VCaP (cell line): ENCODE results near the gene UBAP1L.
"Not testable (repeated sequence)": the region's sequence is repeated elsewhere in the genome, so short reads cannot be mapped to it uniquely, and the experiment has no call there.

ENCODE experiments used
- H3K27ac ChIP-seq: fragments of 450-650 bp; 2 replicates; pipeline ENCODE4 v1.5.1; 2017
- CTCF ChIP-seq: fragments of 450-650 bp; conservative IDR thresholded peaks from 2 replicates; pipeline ENCODE4 v1.5.1; 2017; ENCODE audit warnings: mild to moderate bottlenecking, moderate library complexity

Gene UBAP1L

DNA sequence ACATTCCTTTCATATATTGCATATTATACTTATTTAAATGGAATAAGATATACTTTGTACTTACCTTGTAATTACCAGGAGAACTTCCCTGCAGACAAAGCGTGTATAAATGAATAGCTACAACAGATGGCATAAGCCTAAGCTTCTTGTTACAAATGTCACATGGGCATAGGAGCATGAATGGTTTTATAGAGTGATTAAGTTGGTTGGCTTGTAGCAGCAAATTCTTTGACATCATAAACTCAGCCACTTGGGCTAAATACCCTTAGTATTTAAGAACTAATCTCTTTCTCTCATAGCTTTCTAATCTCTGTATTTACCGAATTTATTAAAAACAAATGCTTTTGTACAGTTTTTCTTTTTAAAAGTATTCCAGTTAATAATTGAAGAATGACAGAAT lies at the start of gene UBAP1L:
Gene UBAP1L, minus strand, starts transcription at position 115 of the 400 bp plus-strand sequence. CDS start 8,985 bp downstream, outside the sequence.
- TF ChIP-seq CTCF: no peak
- no peak within 1 kb of the TSS for H3K27ac ChIP-seq

- H3K27ac ChIP-seq: no peak overlapping the region; the same call in 1 of the 2 replicates
- TF ChIP-seq CTCF: no peak
These were observed 49.1 kb upstream of the UBAP1L start for GRCh38 chr15:65164139-65164538.

DNA sequence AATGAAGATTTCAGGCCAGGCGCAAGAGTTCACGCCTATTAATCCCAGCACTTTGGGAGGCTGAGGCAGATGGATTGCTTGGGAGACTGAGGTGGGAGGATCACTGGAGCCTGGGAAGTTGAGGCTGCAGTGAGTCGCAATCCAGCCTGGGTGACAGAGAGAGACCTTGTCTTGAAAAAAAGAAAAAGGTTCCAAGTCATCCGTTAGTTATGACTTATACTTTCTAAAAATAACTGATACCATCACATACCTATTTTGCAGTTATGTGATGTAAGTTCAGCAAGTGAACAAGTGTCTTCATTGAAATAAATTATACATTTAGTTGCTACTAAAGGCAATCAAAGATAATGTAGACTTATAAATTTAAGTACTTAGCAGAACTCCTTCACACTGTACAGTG lies 48.0 kb upstream of the UBAP1L start:
- no peak overlapping the region for H3K27ac ChIP-seq
- TF ChIP-seq CTCF: no peak

- TF ChIP-seq CTCF: no peak
These were observed 41.7 kb upstream of the UBAP1L start for GRCh38 chr15:65156692-65157091.

DNA sequence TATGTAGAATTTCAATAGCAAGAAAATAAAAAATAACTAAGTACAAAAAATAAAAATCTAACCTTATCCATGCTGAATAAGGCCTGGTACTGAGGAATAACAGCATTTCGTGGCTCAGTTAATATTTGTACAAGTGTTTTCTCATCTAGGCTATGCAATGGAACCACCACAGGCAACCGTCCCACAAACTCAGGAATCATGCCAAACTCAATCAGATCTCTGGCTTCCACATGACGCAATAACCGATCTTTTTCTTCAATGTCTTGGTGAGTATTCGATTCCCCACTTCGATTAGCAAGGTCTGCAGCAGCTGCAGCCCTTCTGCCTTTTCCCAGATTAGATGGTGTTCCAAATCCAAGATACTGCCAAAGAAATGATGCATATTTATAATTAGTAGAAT lies 39.7 kb upstream of the UBAP1L start:
- H3K27ac ChIP-seq: no peak overlapping the region
- TF ChIP-seq CTCF: no peak

More at GRCh38 chr15:65156692-65157091, 41.7 kb upstream of the UBAP1L start:
- H3K27ac ChIP-seq: no peak overlapping the region

DNA sequence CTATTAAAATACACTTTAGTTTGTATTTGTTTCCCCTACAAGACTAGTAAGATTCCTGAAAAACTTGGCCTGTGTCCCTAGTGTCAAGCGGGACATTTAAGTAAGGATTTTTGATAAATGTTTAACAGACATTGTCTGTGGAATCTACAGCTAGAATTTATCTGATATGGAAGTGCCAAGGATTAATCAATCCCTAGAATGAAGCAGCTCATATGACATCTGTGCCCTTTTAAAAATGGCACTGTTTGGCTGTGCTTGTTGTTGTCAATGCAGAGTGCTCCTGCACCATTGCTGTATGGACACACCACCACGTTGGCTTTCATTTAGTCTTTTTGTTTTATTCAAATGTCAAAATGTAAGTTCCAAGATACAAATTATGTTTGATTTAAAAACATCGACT lies 32.9 kb upstream of the UBAP1L start:
- TF ChIP-seq CTCF: no peak
- H3K27ac ChIP-seq: no peak overlapping the region

DNA sequence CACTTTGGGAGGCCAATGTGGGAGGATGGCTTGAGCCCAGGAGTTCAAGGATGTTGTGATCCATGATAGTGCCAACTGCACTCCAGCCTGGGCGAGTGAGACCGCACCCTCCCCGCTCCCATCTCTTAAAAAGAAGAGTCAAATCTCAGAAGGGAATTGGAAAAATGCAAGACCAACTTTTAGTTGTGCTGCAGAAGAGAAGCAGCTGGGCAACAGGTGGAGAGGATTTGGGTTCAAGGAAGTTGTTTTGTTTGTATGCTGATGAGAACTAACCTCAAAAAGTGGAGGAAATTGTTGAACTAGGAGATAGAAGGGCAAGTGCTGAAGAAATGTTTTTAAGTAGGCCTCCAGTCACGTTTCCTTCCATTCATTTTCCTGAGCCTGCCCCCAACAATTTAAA lies 31.4 kb upstream of the UBAP1L start:
- TF ChIP-seq CTCF: no peak
- no peak overlapping the region for H3K27ac ChIP-seq

GRCh38 chr15:65138631-65139030 lies 23.6 kb upstream of the UBAP1L start:
- not testable (repeated sequence) for H3K27ac ChIP-seq

DNA sequence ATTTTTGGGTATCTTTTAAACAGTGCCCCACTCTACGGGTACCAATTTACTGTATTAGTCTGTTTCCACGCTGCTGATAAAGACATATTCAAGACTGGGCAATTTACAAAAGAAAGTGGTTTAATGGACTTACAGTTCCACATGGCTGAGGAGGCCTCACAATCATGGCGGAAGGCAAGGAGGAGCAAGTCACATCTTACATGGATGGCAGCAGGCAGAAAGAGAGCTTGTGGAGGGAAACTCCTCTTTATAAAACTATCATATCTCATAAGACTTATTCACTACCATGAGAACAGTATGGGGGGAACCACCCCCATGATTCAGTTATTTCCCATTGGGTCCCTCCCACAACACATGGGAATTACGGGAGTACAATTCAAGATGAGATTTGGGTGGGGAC lies 22.9 kb upstream of the UBAP1L start:
- H3K27ac ChIP-seq: not testable (repeated sequence)

DNA sequence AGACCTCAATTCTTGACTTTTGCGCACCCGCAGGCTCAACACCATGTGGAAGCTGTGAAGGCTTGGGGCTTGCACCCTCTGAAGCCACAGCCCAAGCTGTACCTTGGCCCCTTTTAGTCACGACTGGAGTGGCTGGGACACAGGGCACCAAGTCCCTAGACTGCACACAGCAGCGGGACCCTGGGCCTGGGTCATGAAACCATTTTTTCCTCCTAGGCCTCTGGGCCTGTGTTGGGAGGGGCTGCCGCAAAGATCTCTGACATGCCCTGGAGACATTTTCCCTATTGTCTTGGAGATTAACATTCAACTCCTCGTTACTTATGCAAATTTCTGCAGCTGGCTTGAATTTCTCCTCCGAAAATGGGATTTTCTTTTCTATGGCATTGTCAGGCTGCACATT lies 22.1 kb upstream of the UBAP1L start:
- not testable (repeated sequence) for H3K27ac ChIP-seq
